Activated naive CD4-positive, alpha-beta T cell (primary cell): ENCODE measurements around the gene DFFA.
"Not testable (repeated sequence)": the region's sequence is repeated elsewhere in the genome, so short reads cannot be mapped to it uniquely, and the experiment has no call there.

ENCODE experiments used
- DNase-seq, 4 experiments: peaks; one replicate each; lab custom pipeline; 2025; lab: John Stamatoyannopoulos, UW

The DFFA gene

DNA sequence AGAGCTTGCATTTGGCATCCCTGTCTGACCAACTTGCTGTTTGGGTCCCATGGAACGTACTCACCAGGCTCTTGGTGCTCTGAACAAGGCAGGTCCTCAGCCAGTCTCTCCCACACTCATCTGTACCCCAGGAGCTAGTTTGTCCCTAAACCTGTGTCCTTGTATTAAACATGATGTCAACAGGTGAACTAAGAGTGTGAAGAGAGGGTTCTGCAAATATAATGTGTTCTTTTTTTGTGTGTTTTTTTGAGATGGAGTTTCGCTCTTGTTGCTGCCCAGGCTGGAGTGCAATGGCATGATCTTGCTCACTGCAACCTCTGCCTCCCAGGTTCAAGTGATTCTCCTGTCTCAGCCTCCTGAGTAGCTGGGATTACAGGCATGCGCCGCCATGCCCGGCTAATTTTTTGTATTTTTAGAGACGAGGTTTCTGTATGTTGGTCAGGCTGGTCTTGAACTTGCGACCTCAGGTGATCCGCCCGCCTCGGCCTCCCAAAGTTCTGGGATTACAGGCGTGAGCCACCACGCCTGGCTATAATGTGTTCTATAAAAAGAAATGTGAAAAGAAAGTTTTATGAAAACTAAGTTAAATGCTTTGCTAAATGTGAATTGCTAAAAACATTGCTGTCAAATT, 33.8 kb upstream of the DFFA start:
- not testable (repeated sequence) for DNase-seq

DNA sequence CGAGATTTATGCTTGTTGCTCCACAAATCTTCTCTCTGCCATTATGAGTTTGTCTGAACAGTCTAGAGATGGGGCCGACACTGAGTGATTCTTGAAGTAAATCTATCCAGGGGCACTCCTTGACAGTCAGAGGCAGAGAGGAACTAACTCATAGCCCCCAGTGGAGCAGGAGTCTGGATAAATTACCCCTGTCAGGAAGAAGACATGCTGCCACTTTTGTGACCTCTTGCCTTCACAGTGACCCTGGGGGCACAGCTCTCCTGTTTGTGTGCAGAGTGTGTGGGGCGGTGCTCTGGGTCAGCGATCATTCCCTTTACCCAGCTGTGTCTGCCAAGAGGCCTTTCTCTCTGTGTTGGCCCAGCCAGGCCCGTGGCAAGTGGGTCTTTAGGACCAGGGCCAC, 31.9 kb upstream of the DFFA start:
- no peak for DNase-seq

DNA sequence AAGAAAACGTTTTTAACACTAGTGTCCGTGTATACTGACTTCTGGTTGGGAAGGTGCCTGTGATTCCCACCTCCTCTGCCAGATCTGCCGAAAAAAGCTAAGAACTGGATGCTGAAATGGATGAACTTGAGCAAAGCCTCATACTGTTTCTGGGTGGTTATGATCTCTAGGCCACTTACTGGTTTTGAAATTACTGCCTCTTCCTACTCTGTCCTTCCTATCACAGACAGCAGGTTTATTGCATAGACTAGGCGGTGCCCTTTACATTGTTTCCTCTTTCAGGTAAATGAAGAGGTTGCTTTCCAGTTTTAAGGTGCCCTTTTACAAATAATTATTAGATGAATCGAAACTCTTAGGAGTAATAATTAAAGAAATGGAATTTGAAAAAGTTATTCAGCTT, 29.9 kb upstream of the DFFA start:
- no peak for DNase-seq

DNA sequence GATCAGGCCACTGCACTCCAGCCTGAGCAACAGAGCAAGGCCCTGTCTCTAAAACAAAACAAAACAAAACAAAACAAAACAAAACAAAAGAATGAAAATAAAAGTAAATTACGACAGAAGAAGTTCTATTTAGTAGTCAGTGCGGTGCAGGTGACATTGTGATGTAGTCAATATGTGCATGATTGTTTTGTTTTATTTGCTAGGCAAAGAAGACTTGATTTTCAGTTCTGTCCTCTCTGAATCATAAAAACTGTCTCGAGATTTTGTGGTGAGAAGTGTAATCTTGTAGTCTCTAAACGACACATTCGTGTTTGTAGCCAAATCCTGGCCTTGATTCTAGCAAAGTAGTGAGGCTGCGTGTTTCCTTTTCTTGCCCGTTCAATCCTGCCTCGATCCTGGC, 25.9 kb upstream of the DFFA start:
- DNase-seq, result no peak

DNA sequence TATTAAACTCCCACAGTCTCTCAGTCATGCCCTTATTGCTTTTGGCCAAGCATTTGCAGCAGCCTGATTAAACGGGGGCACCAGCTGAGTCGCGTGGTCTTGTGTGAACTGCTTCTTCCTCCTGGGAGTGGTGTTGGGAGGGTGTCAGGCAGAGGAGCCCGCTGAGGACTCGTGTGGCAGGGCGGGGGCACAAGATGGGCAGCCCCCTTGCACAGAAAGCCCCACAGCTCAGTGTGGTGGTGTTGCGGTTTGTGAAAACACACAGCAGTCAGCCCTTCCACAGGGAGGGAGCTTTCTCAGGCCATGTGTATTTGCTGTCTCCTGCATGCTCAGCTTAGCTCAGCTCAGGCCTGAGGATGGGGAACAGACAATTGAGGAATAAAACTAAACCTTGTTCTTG, 24.8 kb upstream of the DFFA start:
- no peak for DNase-seq

DNA sequence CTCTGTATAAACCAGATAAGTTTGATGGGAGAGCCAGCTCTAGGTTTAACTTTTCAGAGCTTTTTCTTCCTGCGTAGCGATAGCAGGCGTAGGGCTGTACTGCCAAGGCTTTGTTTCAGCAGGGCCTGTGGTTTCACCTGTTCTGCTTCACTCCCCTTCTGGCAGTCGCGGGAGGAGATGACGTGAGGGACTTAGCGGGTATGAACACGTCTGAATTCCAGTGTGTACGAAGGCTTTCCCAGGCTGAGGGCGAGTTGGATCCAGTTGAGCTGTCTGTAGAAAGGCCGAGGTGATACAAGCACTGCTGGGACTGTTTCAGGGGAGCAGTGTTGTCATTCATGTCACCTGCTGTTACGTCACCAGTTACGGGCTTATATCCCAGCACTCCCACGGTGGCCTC, 23.6 kb upstream of the DFFA start:
- DNase-seq, result peak in 2 of 4 experiments; percentile 8 to 32

DNA sequence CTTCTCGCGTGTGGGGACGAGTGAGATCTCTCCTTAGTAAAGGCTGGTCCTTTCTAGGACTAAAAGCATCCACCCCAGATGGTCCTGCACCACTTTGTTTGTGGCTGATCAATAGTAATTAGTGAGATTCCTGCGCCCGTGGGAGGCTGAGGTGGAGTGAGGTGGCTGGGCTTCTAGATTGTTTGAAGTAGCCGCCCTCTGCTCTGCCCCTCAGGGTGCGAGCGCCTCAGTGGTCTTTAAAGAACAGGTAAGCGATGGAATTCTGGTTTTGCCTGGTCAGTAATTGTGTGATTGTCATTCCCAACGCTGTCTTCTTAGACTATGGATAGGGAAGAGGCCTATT, 23.1 kb upstream of the DFFA start:
- peak in 1 of 4 experiments; percentile 19 for DNase-seq

DNA sequence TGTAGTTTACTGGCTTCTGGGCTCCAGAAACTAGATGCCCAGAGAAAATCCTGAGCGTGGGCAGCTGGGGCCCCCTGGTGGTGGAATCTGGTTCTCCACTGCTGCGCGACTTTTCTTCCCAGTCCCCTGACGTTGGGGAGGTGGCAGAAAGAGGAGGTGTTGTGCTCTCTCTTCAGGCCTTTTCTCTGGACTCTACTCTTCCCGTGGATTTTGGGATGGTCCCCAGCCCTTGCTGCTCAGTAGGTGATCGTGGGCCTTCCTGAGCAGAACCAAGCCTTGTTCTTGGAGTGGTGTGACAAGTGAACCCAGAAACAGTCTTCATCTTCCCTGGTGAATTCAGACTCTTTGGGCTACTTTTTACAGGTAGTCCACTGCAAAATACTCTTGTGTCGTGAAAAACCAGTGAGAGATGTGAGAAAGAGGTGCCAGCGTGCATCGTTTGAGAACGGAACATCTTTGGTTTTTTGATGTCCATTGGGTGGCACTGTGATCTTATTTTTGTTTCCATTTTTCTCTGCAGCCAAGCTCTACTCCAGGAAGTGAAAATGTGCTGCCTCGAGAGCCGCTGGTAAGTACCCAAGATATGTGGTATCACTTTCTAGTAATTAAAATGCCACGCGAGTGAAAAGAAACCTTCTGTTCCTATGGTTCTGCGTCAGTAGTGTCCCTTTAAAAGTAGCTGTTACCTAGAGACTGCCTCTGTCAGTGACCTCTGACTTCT, 22.6 kb upstream of the DFFA start:
- DNase-seq, result peak; percentile 46 to 78 (median 70)

DNA sequence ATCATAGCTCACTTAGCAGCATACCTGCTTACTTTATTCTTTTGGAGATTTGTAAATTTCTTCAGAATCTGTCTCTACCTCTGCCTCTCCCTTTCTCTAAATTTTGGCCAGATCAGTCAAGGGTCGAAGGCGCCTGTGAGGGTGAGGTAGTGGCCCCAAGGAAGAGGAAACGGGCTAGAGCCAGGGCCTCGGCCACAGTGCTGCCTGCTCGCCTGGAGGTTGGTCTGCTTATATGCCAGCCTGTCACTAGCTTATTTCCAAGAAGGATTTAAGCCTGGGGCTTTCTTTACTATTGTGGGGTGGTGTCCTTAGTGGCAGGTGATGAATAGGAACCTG, 22.1 kb upstream of the DFFA start:
- no peak for DNase-seq

DNA sequence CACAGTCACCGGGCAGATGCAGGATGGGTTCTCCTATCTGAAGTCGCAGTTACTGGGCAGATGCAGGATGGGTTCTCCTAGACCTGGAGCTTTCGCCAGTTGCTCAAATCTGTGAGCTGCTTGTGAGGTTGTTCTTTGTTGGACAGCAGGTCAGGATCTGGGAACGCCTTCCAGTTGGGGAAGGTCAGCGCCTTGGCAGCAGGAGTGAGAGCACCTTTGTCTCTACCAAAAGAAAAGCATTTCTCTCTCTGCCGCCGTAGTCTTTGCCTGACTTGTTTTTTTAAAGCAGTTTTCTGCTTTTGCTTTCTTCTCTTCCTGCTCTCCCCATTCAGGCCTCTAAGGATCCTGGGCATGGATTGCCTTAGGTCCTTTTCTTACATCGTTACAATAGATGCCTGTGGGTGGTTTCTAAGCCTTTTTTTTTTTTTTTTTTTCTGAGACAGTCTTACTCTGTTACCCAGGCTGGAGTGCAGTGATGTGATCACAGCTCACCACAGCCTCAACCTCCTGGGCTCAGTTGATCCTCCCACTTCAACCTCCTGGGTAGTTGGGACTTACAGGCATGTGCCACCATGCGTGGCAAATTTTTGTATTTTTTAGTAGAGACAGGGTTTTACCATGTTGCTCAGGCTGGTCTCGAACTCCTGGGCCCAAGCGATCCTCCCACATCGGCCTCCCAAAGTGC, 18.1 kb upstream of the DFFA start:
- no peak for DNase-seq

DNA sequence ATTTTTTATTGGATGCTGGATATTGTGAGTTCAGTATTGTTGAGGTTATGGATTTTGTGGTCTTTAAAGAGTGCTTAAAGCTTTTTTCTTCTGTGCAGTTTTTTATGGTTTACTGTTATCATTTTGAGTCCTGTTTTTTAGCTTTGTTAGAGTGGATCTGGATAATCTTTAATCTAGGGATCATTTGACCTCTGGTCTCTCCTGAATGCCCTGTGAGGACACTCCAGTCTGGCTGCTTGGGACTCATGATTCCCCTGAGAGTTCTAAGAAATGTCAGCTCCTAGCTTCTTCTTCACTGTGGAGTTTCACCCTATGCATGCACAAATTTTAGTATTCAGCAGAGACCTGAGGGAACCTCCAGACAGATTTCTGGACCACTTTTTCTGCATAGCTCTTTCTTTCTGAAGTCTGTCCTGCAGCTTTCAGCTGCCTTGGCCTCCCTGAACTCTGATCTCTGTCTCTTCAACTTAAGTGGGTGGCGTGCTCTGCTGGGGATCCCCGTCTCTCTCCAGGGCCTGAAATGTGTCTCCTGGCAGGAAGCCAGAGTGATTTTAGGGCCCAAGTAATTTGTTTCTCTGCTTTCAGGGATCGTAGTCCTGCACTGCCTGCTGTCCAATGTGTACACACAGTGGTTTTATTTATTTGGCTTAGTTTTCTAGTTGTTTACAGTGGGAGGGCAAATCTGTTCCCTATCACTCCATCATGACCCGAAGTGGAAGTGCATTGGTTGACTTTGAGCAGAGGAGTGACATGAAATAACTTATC, 17.1 kb upstream of the DFFA start:
- DNase-seq, result no peak

DNA sequence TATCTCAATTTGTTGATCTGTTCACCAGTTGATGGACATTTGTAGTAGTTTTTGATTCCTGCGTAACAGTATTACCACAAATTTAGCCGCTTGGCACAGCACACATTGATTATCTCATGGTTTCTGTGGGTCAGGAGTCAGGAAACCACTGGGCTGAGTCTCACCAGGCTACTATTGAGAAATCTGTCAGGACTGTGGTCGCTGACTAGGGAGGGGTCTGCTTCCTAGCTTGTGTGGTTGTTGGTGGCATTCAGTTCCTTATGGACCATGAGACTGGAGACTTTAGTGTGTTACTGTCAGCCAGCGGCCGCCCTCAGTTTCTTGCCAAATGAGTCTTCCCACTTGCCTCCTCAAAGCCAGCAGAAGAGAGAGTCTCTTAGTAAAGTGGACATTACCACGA, 12.2 kb upstream of the DFFA start:
- no peak for DNase-seq

DNA sequence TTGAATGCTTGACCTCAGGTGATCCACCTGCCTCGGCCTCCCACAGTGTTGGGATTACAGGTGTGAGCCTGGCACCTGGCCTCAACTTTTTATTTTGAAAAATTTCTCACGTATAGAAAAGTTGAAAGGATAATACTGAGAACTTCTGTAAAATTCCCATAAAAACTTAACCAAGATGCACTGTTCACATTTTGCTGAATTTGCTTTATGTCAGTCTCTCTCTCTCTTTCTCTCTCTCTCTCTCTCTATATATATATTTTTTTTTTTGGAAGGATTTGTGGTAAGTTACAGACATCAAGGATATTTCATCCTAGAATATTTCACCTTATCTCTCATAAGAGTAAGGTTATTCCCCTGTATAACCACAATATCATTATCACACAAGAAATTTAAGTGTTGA, 8.3 kb upstream of the DFFA start:
- no peak for DNase-seq

DNA sequence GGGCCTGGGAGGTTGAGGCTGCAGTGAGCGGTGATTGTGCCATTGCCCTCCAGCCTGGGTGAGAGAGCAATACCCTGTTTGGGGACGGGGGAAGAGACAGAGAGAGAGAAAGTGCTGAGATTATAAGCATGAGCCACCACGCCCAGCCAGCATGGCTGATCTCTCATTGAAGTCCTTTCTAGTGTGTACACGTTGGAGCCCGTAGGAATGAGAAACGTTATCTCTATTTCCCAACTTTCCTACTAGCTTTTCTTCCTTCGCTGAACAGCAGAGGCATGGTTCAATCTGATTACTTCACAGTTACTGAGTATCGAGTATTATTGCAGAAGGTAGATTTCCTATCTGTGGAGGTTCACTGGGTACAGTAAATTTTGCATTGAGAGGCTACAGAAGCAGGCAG, 7.0 kb upstream of the DFFA start:
- DNase-seq, result no peak

DNA sequence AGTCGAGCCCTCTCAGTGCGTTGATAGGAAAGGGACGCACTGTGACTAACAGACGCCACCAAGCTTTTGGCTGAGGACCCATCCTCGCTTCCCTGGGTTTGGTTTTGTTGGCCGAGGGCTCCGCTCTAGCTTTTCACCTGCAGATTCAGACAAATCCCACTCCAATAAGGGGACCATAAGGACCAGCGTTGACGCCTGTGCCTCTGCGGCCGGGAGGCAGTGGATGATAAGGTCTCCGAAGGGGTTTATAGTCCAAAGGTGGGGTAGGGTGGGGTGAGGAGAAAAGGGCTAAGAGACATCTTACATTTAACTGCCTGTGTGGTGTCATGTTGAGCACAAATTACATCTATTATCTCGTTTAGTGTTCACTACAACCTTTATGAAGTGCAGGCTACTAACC, 3.2 kb upstream of the DFFA start:
- DNase-seq, result no peak

DNA sequence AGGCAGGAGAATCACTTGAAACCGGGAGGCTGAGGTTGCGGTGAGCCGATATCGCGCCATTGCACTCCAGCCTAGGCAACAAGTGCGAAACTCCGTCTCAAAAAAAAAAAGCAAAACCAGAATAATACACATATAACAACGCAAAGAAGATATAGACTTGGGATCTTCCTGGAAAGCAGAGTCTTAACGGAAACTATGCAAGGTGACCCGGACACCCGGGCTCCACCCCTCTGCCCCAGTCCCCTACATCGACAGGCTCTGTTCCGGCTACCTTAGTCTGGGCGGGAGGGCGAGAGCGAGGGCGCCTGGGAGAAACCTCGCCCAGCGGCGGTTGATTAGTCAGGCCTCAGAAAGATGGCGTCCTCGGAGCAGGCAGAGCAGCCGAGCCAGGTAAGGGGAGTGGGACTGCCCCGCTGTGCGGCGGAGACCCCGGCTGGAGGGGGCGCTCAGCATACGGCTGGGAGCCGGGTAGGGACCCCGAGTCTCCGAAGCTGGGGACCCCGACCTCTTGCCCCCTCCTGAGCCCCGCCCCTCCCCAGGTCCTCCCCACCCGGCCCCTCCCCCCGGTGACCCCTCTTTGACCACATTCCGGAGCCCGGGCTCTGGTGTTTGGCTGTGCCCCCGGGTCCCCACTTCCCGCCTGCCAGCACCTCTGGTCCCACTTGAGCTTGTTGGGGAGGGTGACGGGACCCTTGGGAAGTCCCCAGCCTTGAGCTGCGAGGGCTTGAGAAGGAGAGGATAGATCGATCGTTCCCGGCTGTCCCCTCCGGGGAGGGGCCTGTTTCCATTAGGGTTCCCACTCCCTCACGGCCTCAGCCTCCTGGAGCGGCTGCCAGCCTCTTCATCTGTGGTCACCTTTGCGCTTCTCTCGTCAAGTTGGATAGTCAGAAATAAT, 2.5 kb upstream of the DFFA start, which contains the start of gene PEX14:
TSS of gene PEX14 (plus strand) at position 338 of the 895 bp plus-strand sequence. CDS start at position 355, 17 bp downstream.
- peak; percentile 55 to 74 (median 66) for DNase-seq

DNA sequence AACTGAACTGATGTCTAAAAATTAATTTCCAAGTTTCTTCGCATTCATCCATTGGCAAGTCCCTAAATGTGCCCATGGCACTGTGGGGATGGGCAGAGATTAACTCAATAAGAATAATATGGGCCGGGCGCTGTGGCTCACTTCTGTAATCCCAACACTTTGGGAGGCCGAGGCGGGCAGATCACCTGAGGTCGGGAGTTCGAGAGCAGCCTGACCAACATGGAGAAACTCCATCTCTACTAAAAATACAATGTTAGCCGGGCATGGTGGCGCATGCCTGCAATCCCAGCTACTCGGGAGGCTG, 1.9 kb upstream of the DFFA start:
- DNase-seq, result not testable (repeated sequence)

DNA sequence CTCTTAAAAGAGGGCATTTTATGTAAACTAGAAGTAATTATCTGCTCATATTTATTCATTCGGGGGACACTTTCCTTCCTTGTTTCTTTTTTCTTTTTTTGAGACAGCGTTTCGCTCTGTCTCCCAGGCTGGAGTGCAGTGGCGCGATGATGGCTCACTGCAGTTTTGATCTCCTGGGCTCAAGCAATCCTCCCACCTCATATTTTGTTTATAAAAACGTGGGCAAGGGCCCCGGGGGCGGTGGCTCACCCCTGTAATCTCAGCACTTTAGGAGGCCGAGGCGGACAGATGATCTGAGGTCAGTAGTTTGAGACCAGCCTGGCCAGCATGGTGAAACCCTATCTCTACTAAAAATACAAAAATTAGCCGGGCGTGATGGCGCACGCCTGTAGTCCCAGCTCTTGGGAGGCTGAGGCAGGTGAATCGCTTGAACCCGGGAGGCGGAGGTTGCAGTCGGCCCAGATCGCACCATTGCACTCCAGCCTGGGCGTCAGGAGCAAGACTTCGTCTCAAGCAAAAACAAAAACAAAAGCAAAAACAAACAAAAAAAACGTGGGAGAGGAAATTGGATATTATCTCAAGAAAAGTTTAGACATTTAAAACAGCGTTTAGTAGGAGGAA, 926 bp upstream of the DFFA start:
- no peak for DNase-seq

DNA sequence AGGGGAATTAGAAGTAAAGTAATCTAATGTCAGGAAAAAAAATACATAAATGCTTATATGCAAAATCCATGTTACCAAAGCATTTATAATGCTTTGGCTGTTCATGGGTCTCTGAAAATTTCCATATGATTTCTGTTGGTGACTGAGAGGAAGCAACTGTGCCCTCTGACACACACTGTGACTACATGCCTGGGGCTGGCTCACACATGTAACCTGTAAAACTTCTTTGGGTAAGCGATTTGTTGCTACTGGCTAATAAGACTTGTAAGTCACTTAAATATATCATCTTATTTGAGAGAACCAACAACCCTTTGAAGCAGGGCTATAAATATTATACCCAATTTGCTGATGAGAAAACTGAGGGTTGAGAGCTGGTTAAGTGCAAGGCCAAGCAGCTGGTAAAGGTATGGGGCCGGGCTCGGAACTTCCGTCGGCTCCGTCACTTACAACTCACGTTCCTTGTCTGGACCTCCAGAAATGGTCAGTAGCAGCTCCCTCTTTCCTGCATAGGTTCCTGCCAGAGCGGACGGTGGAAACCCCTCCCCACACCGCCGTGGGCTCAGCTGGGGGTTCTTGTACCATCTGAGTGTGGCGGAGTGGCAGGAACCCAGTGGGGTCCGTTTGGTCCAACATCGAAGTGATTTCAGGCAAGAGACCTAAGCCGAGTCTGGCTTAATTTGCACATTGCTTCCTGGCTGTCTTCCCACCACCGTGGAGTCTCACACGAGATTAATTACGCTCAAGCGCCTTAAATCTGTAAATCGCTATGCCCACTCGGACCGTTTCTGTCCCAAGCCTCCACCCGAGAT, 714 bp downstream of the DFFA start:
- no peak for DNase-seq

DNA sequence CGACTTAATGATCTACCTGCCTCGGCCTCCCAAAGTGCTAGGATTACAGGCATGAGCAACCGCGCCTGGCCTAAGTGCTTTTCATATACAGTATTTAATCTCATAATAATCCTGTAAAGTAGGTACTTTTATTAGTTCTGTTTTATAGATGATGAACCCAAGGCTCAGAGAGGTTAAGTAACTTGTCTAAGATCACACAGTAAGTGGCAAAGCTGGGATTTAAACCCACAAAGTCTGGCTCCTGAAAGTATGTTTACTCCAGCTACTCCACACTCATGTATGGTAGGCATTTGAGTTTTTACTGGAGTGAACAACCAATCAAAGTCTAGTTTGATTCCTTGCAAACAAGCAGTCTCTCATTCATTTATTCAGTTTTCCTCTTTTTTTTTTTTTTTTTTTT, 2.3 kb downstream of the DFFA start:
- no peak for DNase-seq

DNA sequence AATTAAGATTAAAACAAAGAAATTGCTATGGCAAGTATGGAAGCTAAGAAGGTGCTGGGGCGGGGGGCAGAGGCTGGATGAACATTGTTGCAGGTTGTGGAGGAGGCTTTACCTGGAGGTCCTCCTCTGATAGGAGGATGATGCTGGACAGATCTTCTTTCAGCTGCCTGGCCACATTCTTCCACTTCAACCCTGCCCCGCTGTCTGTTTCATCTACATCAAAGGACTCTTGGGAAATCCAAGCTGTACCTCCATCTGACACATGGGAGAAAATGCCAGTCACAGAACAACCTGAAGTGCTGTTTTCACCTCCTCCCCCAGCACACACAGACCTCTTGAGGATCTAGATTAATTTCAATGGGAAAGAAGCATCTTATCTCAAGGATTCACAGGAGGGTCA, 5.3 kb downstream of the DFFA start:
- DNase-seq, result no peak
